DMS 273 treated with DMSO at 0.1 percent for 48 hours (cell line): ENCODE data around the gene P3H3.
A peak's percentile ranks its signal among the peaks of the same experiment; 100 is the strongest.
"Not testable (repeated sequence)": the region's sequence is repeated elsewhere in the genome, so short reads cannot be mapped to it uniquely, and the experiment has no call there.

ENCODE experiments used
- DNase-seq: peaks from one replicate; lab custom pipeline; 2025; lab: John Stamatoyannopoulos, UW

P3H3 gene

GRCh38 chr12:6843118-6843902, 15.1 kb downstream of the P3H3 start:
- DNase-seq = no peak

- DNase-seq = no peak
Observed at GRCh38 chr12:6845395-6845794, 17.2 kb downstream of the P3H3 start.

GRCh38 chr12:6846316-6846869, 18.2 kb downstream of the P3H3 start:
- DNase-seq = no peak

GRCh38 chr12:6847676-6848075, 19.5 kb downstream of the P3H3 start:
- DNase-seq = no peak

- no peak for DNase-seq
Observed at GRCh38 chr12:6849427-6849826, 21.2 kb downstream of the P3H3 start.

GRCh38 chr12:6849976-6850560, 21.9 kb downstream of the P3H3 start:
- no peak for DNase-seq

GRCh38 chr12:6850796-6851152, 22.6 kb downstream of the P3H3 start:
- DNase-seq = no peak

GRCh38 chr12:6851153-6851920, 23.1 kb downstream of the P3H3 start, which contains the start of gene CDCA3:
Gene CDCA3, minus strand, starts transcription at chr12:6851286. Its CDS starts 334 bp downstream, at chr12:6850952.
- DNase-seq = peak; percentile 93

- DNase-seq = peak; percentile 93
Observed at GRCh38 chr12:6851921-6852650, 23.9 kb downstream of the P3H3 start, which contains the start of gene USP5. Gene USP5, plus strand, starts transcription at chr12:6852150. Its CDS starts 30 bp downstream, at chr12:6852180.

GRCh38 chr12:6852651-6853354, 24.6 kb downstream of the P3H3 start:
- DNase-seq = peak; percentile 32

GRCh38 chr12:6853626-6854025, 25.4 kb downstream of the P3H3 start:
- no peak for DNase-seq

- DNase-seq = no peak
Observed at GRCh38 chr12:6854036-6854435, 25.8 kb downstream of the P3H3 start.

GRCh38 chr12:6855322-6855721, 27.1 kb downstream of the P3H3 start:
- no peak for DNase-seq

- DNase-seq = no peak
Observed at GRCh38 chr12:6858799-6859198, 30.6 kb downstream of the P3H3 start.

GRCh38 chr12:6860116-6860515, 31.9 kb downstream of the P3H3 start:
- no peak for DNase-seq

GRCh38 chr12:6860942-6861341, 32.7 kb downstream of the P3H3 start:
- no peak for DNase-seq

- no peak for DNase-seq
Observed at GRCh38 chr12:6861391-6861790, 33.2 kb downstream of the P3H3 start.

- DNase-seq = no peak
Observed at GRCh38 chr12:6863033-6863432, 34.8 kb downstream of the P3H3 start.

- no peak for DNase-seq
Observed at GRCh38 chr12:6863586-6864321, 35.5 kb downstream of the P3H3 start.

GRCh38 chr12:6865307-6865706, 37.1 kb downstream of the P3H3 start:
- not testable (repeated sequence) for DNase-seq
